Type B pancreatic cell (in vitro differentiated cells): ENCODE results near the gene LARGE1. TPM values are rescaled to one million over a fixed set of nuclear protein-coding genes. Genes with fewer than 3 reads are reported as not detected.
A peak's percentile ranks its signal among the peaks of the same experiment; 100 is the strongest.

ENCODE experiments used
- DNase-seq: peaks from one replicate; pipeline ENCODE4 v3.0.0; 2021; ENCODE audit warnings: mixed read lengths; ENCODE audit not compliant: unreplicated experiment; ENCODE audit errors: extremely low spot score
- H3K27ac Mint-ChIP-seq: 2 replicates; pipeline ENCODE4 v1.8.0; 2021; ENCODE audit warnings: mild to moderate bottlenecking, mixed read lengths
- H3K27me3 Mint-ChIP-seq: 2 replicates; pipeline ENCODE4 v1.8.0; 2021; ENCODE audit warnings: mixed read lengths
- H3K36me3 Mint-ChIP-seq: 2 replicates; pipeline ENCODE4 v1.8.0; 2021; ENCODE audit warnings: mixed read lengths
- H3K4me1 Mint-ChIP-seq: one replicate; pipeline ENCODE4 v1.8.0; 2021; ENCODE audit warnings: mixed read lengths; ENCODE audit not compliant: unreplicated experiment
- H3K4me3 Mint-ChIP-seq: 2 replicates; pipeline ENCODE4 v1.8.0; 2021; ENCODE audit warnings: mild to moderate bottlenecking, mixed read lengths
- H3K9me3 Mint-ChIP-seq: 2 replicates; pipeline ENCODE4 v1.8.0; 2021; ENCODE audit warnings: mixed read lengths
- total RNA-seq: library from RNA; stranded (reverse); gene quantifications from 2 replicates; pipeline ENCODE4 v1.2.1, GENCODE V29; 2021; ENCODE audit warnings: low replicate concordance
- TF ChIP-seq, protein P1 (sequence below): fragments of 200-600 bp; sonication (generic); conservative IDR thresholded peaks from 2 replicates; pipeline ENCODE4 v1.5.0; 2021; ENCODE audit warnings: antibody characterized with exemption, mild to moderate bottlenecking

LARGE1 gene
- total RNA-seq, 1 donor from 2014 or later = 96.6 TPM

DNA sequence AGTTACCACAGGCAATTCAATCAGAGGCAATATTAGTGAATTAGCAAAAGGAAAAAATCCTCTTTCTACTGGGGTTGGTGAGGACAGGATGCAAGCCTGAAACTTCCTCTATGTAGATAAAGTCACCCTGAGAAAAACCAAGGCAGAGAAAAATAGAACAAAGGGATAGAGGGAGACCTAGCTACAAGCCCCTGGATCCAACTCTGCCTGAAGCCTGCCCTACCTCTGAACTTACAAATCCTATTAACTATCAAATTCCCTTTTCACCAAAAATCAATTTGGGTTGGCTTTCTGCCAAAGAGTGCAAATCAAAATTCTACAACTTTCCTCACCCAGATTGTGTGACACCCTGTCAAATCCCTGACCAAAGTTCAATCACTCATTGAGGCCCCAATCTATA lies 161.3 kb downstream of the LARGE1 start:
- H3K27me3 Mint-ChIP-seq = no peaks in the 10 kb centered on the region
- no peak overlapping the region for H3K4me3 Mint-ChIP-seq

DNA sequence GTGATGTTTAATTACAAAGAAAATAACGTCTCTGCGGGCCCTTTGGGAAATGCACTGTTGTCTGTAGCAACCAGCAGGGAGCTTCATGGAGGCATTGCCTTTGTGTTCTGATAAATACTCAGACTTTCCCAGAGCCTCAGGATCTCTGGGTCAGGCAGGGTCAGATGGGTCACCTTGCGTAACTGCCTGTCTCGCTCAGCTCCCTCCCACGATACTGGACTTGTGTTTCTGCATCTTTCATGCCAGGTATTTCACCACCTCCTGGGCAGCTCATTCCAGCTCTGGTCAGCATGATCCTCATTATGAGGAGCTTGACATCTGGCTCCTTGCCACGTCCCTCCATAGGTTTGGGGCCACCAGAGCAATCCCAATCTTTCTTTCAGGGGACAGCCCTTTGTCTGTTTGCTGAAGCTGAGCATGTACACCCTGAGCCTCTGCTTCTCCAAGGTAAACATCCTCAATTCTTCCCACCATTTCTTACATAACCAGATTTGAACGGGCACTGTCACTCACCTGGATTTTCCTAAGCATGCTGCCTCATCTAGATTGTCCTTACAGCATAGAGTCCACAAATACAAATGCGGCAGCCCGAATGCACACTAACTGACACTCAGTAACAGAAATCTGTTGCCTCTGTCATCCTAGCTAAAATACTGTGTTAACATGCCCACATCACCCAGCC lies 162.3 kb downstream of the LARGE1 start:
- TF ChIP-seq, protein P1, sequence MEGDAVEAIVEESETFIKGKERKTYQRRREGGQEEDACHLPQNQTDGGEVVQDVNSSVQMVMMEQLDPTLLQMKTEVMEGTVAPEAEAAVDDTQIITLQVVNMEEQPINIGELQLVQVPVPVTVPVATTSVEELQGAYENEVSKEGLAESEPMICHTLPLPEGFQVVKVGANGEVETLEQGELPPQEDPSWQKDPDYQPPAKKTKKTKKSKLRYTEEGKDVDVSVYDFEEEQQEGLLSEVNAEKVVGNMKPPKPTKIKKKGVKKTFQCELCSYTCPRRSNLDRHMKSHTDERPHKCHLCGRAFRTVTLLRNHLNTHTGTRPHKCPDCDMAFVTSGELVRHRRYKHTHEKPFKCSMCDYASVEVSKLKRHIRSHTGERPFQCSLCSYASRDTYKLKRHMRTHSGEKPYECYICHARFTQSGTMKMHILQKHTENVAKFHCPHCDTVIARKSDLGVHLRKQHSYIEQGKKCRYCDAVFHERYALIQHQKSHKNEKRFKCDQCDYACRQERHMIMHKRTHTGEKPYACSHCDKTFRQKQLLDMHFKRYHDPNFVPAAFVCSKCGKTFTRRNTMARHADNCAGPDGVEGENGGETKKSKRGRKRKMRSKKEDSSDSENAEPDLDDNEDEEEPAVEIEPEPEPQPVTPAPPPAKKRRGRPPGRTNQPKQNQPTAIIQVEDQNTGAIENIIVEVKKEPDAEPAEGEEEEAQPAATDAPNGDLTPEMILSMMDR = no peak
- Mint-ChIP-seq H3K9me3 (no peaks in the 10 kb centered on the region), H3K4me1 (peaks cover 49% of the 10 kb centered on the region), H3K27ac (peak overlapping the region; percentile 21), H3K27me3 (no peaks in the 10 kb centered on the region), H3K4me3 (peak overlapping the region; percentile 38), H3K36me3 (peaks cover 49% of the 10 kb centered on the region)
- no peak for DNase-seq

More for the DNA sequence above, 161.3 kb downstream of the LARGE1 start:
- TF ChIP-seq, protein P1 = no peak
- DNase-seq = no peak
- peaks cover 44% of the 10 kb centered on the region for H3K36me3 Mint-ChIP-seq
- no peaks in the 10 kb centered on the region for H3K9me3 Mint-ChIP-seq
- no peak overlapping the region for H3K27ac Mint-ChIP-seq
- H3K4me1 Mint-ChIP-seq = peaks cover 49% of the 10 kb centered on the region

GRCh38 chr22:33757041-33757801 lies 163.1 kb downstream of the LARGE1 start:
- DNase-seq = no peak
- H3K36me3 Mint-ChIP-seq = peaks cover 53% of the 10 kb centered on the region
- H3K9me3 Mint-ChIP-seq = no peaks in the 10 kb centered on the region
- TF ChIP-seq, protein P1 = no peak
- peaks cover 49% of the 10 kb centered on the region for H3K4me1 Mint-ChIP-seq
- H3K27ac Mint-ChIP-seq = no peak overlapping the region
- H3K27me3 Mint-ChIP-seq = no peaks in the 10 kb centered on the region
- H3K4me3 Mint-ChIP-seq = no peak overlapping the region

GRCh38 chr22:33756508-33756949 lies 163.7 kb downstream of the LARGE1 start:
- Mint-ChIP-seq H3K36me3 (peaks cover 50% of the 10 kb centered on the region), H3K27me3 (no peaks in the 10 kb centered on the region), H3K27ac (peak overlapping the region; percentile 47), H3K9me3 (no peaks in the 10 kb centered on the region), H3K4me1 (peaks cover 49% of the 10 kb centered on the region), H3K4me3 (peak overlapping the region; percentile 23)
- TF ChIP-seq, protein P1 = no peak
- no peak for DNase-seq

DNA sequence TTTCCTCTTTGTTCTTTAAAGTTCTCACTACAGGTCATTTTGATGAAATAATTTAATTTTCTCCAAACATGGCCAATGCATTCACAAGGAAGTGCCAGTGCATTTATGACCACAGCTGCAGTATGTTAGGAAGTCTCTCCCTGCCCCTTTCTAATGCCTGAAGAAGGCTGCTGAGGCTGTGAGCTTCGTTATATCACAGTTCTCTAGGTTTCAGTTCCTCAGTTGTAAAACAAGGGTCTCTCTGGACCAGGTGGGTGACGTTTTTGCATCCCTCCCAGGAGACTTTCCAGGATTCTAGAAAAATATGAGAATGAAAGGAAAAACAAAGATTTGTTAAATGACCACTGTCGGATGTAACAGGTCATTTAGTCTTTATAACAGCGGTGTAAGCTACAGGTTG lies 171.6 kb downstream of the LARGE1 start:
- Mint-ChIP-seq H3K36me3 (peaks cover 22% of the 10 kb centered on the region), H3K9me3 (no peaks in the 10 kb centered on the region), H3K27me3 (no peaks in the 10 kb centered on the region), H3K27ac (no peak overlapping the region), H3K4me1 (peaks cover 27% of the 10 kb centered on the region), H3K4me3 (no peak overlapping the region)
- TF ChIP-seq, protein P1 = no peak
- no peak for DNase-seq
